HEK293 (cell line): Measurements from ENCODE around the gene CORO7.

Experiments
- GLIS1 ChIP-seq: fragments of 450-650 bp; formaldehyde crosslinking; IDR thresholded peaks from 2 replicates; pipeline ENCODE4 v1.5.1; 2016; ENCODE audit warnings: missing biosample characterization, missing genetic modification characterization
- KLF17 ChIP-seq: fragments of 450-650 bp; formaldehyde crosslinking; IDR thresholded peaks from 2 replicates; pipeline ENCODE4 v1.5.1; 2016; ENCODE audit warnings: missing biosample characterization, missing genetic modification characterization
- OSR2 ChIP-seq: fragments of 450-650 bp; formaldehyde crosslinking; IDR thresholded peaks from 2 replicates; pipeline ENCODE4 v1.5.1; 2016; ENCODE audit warnings: missing biosample characterization, missing genetic modification characterization
- PATZ1 ChIP-seq: fragments of 450-650 bp; formaldehyde crosslinking; IDR thresholded peaks from 2 replicates; pipeline ENCODE4 v1.5.1; 2016; ENCODE audit warnings: missing biosample characterization, missing genetic modification characterization
- YY2 ChIP-seq: fragments of 450-650 bp; formaldehyde crosslinking; IDR thresholded peaks from 2 replicates; pipeline ENCODE4 v1.5.1; 2016; ENCODE audit warnings: missing biosample characterization, missing genetic modification characterization
- ZBTB11 ChIP-seq: fragments of 450-650 bp; formaldehyde crosslinking; conservative IDR thresholded peaks from 2 replicates; pipeline ENCODE4 v1.5.1; 2016; ENCODE audit warnings: low read depth, missing biosample characterization, missing genetic modification characterization
- ZBTB17 ChIP-seq: fragments of 450-650 bp; formaldehyde crosslinking; IDR thresholded peaks from 2 replicates; pipeline ENCODE4 v1.5.1; 2016; ENCODE audit warnings: missing biosample characterization, missing genetic modification characterization
- ZBTB26 ChIP-seq: fragments of 450-650 bp; formaldehyde crosslinking; optimal IDR thresholded peaks from 2 replicates; pipeline ENCODE3; 2016; ENCODE audit warnings: missing biosample characterization, mild to moderate bottlenecking, missing genetic modification characterization
- ZFP3 ChIP-seq: fragments of 450-650 bp; formaldehyde crosslinking; IDR thresholded peaks from 2 replicates; pipeline ENCODE4 v1.5.1; 2016; ENCODE audit warnings: low read depth, missing biosample characterization, missing genetic modification characterization
- ZFP37 ChIP-seq: fragments of 450-650 bp; formaldehyde crosslinking; IDR thresholded peaks from 2 replicates; pipeline ENCODE4 v1.5.1; 2016; ENCODE audit warnings: missing biosample characterization, missing genetic modification characterization
- ZFP69B ChIP-seq: fragments of 450-650 bp; formaldehyde crosslinking; IDR thresholded peaks from 2 replicates; pipeline ENCODE4 v1.5.1; 2016; ENCODE audit warnings: missing biosample characterization, missing genetic modification characterization
- ZIC2 ChIP-seq: fragments of 450-650 bp; formaldehyde crosslinking; IDR thresholded peaks from 2 replicates; pipeline ENCODE4 v1.5.1; 2016; ENCODE audit warnings: missing biosample characterization, missing genetic modification characterization
- ZNF114 ChIP-seq: fragments of 450-650 bp; formaldehyde crosslinking; IDR thresholded peaks from 2 replicates; pipeline ENCODE4 v1.5.0; 2017; ENCODE audit warnings: missing biosample characterization, missing genetic modification characterization
- ZNF23 ChIP-seq: fragments of 450-650 bp; formaldehyde crosslinking; IDR thresholded peaks from 2 replicates; pipeline ENCODE4 v1.5.1; 2016; ENCODE audit warnings: missing biosample characterization, missing genetic modification characterization, borderline replicate concordance
- ZNF311 ChIP-seq: fragments of 450-650 bp; formaldehyde crosslinking; IDR thresholded peaks from 2 replicates; pipeline ENCODE4 v1.5.1; 2017; ENCODE audit warnings: missing biosample characterization, missing genetic modification characterization, borderline replicate concordance
- ZNF324 ChIP-seq: fragments of 450-650 bp; formaldehyde crosslinking; IDR thresholded peaks from 2 replicates; pipeline ENCODE4 v1.5.1; 2016; ENCODE audit warnings: missing biosample characterization, missing genetic modification characterization
- ZNF341 ChIP-seq: fragments of 450-650 bp; formaldehyde crosslinking; IDR thresholded peaks from 2 replicates; pipeline ENCODE4; 2016; ENCODE audit warnings: low read depth, missing biosample characterization, missing genetic modification characterization
- ZNF423 ChIP-seq: fragments of 450-650 bp; formaldehyde crosslinking; IDR thresholded peaks from 2 replicates; pipeline ENCODE4 v1.5.1; 2016; ENCODE audit warnings: missing biosample characterization, missing genetic modification characterization
- ZNF521 ChIP-seq: fragments of 450-650 bp; formaldehyde crosslinking; IDR thresholded peaks from 2 replicates; pipeline ENCODE4 v1.5.1; 2017; ENCODE audit warnings: missing biosample characterization, mild to moderate bottlenecking, missing genetic modification characterization
- ZNF561 ChIP-seq: fragments of 450-650 bp; IDR thresholded peaks from 2 replicates; pipeline ENCODE4 v1.5.1; 2018; ENCODE audit warnings: missing biosample characterization, missing genetic modification characterization, borderline replicate concordance
- ZNF626 ChIP-seq: fragments of 450-650 bp; sonication (Bioruptor Pico); formaldehyde crosslinking; IDR thresholded peaks from 2 replicates; pipeline ENCODE4 v1.5.1; 2018; ENCODE audit warnings: missing biosample characterization, missing genetic modification characterization, inconsistent platforms
- ZNF76 ChIP-seq: fragments of 450-650 bp; formaldehyde crosslinking; IDR thresholded peaks from 2 replicates; pipeline ENCODE4; 2016; ENCODE audit warnings: low read depth, missing biosample characterization, missing genetic modification characterization, borderline replicate concordance
- TF ChIP-seq, protein P1 (sequence below): fragments of 450-650 bp; formaldehyde crosslinking; IDR thresholded peaks from 2 replicates; pipeline ENCODE4 v1.5.1; 2016; ENCODE audit warnings: missing biosample characterization, missing genetic modification characterization, borderline replicate concordance
- TF ChIP-seq, protein P2 (sequence below): fragments of 450-650 bp; formaldehyde crosslinking; IDR thresholded peaks from 2 replicates; pipeline ENCODE4 v1.5.1; 2016; ENCODE audit warnings: missing biosample characterization, missing genetic modification characterization
- TF ChIP-seq, protein P3 (sequence below): fragments of 450-650 bp; formaldehyde crosslinking; IDR thresholded peaks from 2 replicates; pipeline ENCODE4 v1.5.1; 2016; ENCODE audit warnings: missing biosample characterization, missing genetic modification characterization

Gene CORO7

DNA sequence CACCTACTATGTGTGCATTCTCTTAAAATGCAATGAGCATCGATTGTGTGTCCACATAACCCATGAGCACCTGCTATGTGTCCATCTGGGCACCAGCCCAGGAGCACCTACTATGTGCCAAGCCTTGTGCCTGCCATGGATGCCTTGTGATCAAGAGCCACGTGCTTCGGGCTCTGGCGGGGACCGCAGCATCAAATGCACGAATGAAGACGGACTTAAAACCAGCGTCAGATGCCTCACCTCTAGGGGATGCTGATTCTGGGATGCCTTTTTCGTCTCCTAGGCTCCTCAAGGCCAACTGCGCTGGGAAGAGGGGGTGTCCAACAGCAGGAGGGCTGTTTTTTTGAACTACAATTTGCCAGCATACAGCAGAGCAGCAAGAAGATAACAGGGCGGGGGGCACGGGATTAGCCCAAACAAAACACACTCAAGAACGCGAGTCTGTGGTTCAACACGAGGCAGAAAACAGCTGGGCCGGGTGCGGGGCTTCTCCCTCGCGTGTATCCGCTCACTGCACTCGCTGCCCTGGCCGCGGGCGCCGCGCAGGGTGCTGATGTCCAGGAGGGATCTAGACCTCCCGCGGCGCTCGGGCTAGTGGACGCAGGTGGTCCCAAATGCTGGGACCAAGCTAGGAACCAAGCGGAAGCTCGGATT is 101.7 kb downstream of the CORO7 start (continued):
- TF ChIP-seq, protein P1, sequence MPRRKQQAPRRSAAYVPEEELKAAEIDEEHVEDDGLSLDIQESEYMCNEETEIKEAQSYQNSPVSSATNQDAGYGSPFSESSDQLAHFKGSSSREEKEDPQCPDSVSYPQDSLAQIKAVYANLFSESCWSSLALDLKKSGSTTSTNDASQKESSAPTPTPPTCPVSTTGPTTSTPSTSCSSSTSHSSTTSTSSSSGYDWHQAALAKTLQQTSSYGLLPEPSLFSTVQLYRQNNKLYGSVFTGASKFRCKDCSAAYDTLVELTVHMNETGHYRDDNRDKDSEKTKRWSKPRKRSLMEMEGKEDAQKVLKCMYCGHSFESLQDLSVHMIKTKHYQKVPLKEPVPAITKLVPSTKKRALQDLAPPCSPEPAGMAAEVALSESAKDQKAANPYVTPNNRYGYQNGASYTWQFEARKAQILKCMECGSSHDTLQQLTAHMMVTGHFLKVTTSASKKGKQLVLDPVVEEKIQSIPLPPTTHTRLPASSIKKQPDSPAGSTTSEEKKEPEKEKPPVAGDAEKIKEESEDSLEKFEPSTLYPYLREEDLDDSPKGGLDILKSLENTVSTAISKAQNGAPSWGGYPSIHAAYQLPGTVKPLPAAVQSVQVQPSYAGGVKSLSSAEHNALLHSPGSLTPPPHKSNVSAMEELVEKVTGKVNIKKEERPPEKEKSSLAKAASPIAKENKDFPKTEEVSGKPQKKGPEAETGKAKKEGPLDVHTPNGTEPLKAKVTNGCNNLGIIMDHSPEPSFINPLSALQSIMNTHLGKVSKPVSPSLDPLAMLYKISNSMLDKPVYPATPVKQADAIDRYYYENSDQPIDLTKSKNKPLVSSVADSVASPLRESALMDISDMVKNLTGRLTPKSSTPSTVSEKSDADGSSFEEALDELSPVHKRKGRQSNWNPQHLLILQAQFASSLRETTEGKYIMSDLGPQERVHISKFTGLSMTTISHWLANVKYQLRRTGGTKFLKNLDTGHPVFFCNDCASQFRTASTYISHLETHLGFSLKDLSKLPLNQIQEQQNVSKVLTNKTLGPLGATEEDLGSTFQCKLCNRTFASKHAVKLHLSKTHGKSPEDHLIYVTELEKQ, result no peak
- TF ChIP-seq, protein P2, sequence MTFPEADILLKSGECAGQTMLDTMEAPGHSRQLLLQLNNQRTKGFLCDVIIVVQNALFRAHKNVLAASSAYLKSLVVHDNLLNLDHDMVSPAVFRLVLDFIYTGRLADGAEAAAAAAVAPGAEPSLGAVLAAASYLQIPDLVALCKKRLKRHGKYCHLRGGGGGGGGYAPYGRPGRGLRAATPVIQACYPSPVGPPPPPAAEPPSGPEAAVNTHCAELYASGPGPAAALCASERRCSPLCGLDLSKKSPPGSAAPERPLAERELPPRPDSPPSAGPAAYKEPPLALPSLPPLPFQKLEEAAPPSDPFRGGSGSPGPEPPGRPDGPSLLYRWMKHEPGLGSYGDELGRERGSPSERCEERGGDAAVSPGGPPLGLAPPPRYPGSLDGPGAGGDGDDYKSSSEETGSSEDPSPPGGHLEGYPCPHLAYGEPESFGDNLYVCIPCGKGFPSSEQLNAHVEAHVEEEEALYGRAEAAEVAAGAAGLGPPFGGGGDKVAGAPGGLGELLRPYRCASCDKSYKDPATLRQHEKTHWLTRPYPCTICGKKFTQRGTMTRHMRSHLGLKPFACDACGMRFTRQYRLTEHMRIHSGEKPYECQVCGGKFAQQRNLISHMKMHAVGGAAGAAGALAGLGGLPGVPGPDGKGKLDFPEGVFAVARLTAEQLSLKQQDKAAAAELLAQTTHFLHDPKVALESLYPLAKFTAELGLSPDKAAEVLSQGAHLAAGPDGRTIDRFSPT (tag by site-specific recombination), result 0 out of 2 replicates have a peak, but pooled peaks have one; percentile 33
- TF ChIP-seq ZNF521 (tag by site-specific recombination), result no peak
- TF ChIP-seq KLF17 (tag by site-specific recombination), result no peak
- TF ChIP-seq ZIC2, result peak; percentile 73
- no peak for TF ChIP-seq ZBTB26 (tag by site-specific recombination)
- TF ChIP-seq ZNF423, result no peak
- peak; percentile 86 for TF ChIP-seq ZFP69B (tag by site-specific recombination)
- TF ChIP-seq ZNF76 (tag by site-specific recombination), result no peak
- TF ChIP-seq ZNF311 (tag by site-specific recombination), result no peak
- TF ChIP-seq, protein P3, sequence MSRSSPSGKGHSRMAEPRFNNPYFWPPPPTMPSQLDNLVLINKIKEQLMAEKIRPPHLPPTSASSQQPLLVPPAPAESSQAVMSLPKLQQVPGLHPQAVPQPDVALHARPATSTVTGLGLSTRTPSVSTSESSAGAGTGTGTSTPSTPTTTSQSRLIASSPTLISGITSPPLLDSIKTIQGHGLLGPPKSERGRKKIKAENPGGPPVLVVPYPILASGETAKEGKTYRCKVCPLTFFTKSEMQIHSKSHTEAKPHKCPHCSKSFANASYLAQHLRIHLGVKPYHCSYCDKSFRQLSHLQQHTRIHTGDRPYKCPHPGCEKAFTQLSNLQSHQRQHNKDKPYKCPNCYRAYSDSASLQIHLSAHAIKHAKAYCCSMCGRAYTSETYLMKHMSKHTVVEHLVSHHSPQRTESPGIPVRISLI (tag by site-specific recombination), result no peak
- TF ChIP-seq ZNF626 (tag by site-specific recombination), result no peak
- TF ChIP-seq YY2 (tag by site-specific recombination), result no peak
- TF ChIP-seq GLIS1 (tag by site-specific recombination), result peak; percentile 82
- peak; percentile 54; the same call in 1 of the 2 replicates for TF ChIP-seq ZFP37
- no peak for TF ChIP-seq ZBTB11 (tag by site-specific recombination)
- no peak for TF ChIP-seq ZNF324 (tag by site-specific recombination)
- TF ChIP-seq PATZ1 (tag by site-specific recombination), result peak; percentile 70
- no peak for TF ChIP-seq ZNF23
- no peak; the same call in 1 of the 2 replicates for TF ChIP-seq ZBTB17 (tag by site-specific recombination)
- no peak for TF ChIP-seq ZNF561 (tag by site-specific recombination)
- TF ChIP-seq OSR2 (tag by site-specific recombination), result no peak
- TF ChIP-seq ZFP3 (tag by site-specific recombination), result no peak
- no peak for TF ChIP-seq ZNF114 (tag by site-specific recombination)
- 0 out of 2 replicates have a peak, but pooled peaks have one; percentile 39 for TF ChIP-seq ZNF341
